ENCODE results near the gene CNTNAP2.

- TF ChIP-seq SP1 (IDR thresholded peaks at IDR 0.05) (no peak), CTCF (IDR thresholded peaks at IDR 0.05; ENCODE audit: low read depth, low read length, missing input control) (no peak), ATF3 (IDR thresholded peaks at IDR 0.05) (no peak), RXRA (IDR thresholded peaks at IDR 0.05) (no peak), JUND (IDR thresholded peaks at IDR 0.05) (no peak), MAX (IDR thresholded peaks at IDR 0.05) (no peak), FOXA1 (IDR thresholded peaks at IDR 0.05) (no peak)
Observed at GRCh38 chr7:148026713-148027112, 1910.1 kb downstream of the CNTNAP2 start.
